DOHH2 (cell line): Measurements from ENCODE around the gene GAS2L1.

ENCODE experiments used
- EZH2phosphoT487 ChIP-seq: fragments of 200-600 bp; sonication (generic); IDR thresholded peaks from 2 replicates; pipeline ENCODE4 v1.6.1; 2017; ENCODE audit warnings: borderline replicate concordance, mild to moderate bottlenecking, antibody characterized with exemption, low read length, moderate library complexity, mixed read lengths
- TF ChIP-seq, protein P1 (sequence below): fragments of 200-600 bp; sonication (generic); IDR thresholded peaks from one replicate; pipeline ENCODE4 v1.5.1; 2014; ENCODE audit warnings: antibody characterized with exemption, mild to moderate bottlenecking, low read depth, low read length; ENCODE audit not compliant: poor library complexity, severe bottlenecking

DNA sequence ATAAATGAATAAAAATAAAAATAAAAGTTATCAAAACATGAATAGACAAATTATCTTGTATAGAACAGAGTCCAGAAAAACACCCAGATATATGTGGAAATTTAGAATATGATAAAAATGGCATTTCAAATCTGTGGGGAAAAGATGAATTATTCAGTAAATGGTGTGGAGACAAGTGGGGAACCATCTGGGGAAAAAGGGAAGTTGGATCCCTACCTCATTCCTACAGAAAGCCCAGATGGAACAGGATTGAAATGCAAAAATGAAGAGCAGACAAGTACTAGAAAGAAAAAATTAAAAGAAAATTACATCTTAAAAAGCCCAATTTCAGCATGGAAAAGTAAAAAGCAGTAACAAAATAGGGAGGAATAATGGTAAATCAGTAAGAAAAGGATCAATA, 17.2 kb downstream of the GAS2L1 start:
- TF ChIP-seq, protein P1, sequence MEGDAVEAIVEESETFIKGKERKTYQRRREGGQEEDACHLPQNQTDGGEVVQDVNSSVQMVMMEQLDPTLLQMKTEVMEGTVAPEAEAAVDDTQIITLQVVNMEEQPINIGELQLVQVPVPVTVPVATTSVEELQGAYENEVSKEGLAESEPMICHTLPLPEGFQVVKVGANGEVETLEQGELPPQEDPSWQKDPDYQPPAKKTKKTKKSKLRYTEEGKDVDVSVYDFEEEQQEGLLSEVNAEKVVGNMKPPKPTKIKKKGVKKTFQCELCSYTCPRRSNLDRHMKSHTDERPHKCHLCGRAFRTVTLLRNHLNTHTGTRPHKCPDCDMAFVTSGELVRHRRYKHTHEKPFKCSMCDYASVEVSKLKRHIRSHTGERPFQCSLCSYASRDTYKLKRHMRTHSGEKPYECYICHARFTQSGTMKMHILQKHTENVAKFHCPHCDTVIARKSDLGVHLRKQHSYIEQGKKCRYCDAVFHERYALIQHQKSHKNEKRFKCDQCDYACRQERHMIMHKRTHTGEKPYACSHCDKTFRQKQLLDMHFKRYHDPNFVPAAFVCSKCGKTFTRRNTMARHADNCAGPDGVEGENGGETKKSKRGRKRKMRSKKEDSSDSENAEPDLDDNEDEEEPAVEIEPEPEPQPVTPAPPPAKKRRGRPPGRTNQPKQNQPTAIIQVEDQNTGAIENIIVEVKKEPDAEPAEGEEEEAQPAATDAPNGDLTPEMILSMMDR = no peak
- no peak for TF ChIP-seq EZH2phosphoT487
